Esophagus (tissue), 2 donors: Measurements from ENCODE around the gene C2orf74. TPM values are rescaled to one million over a fixed set of nuclear protein-coding genes. Genes with fewer than 3 reads are reported as not detected.
"Not testable (repeated sequence)": the region's sequence is repeated elsewhere in the genome, so short reads cannot be mapped to it uniquely, and the experiment has no call there.

Source experiments
- H3K27ac ChIP-seq, 2 donors: one replicate each; pipeline ENCODE4 v1.5.1; 2013; ENCODE audit warnings: low read depth in 2 of 2, mild to moderate bottlenecking in 2 of 2, inconsistent platforms in 1 of 2, low read length in 1 of 2, moderate library complexity in 1 of 2
- H3K27me3 ChIP-seq, 2 donors: one replicate each; pipeline ENCODE4 v1.6.1; 2013; ENCODE audit warnings: low read length in 2 of 2, control low read depth in 1 of 2, mild to moderate bottlenecking in 1 of 2; ENCODE audit not compliant: insufficient read depth in 2 of 2, control insufficient read depth in 1 of 2
- H3K36me3 ChIP-seq, 2 donors: one replicate each; pipeline ENCODE4 v1.6.1; 2013; ENCODE audit warnings: low read length in 1 of 2; ENCODE audit not compliant: control insufficient read depth in 2 of 2, insufficient read depth in 2 of 2
- H3K4me1 ChIP-seq, 2 donors: one replicate each; pipeline ENCODE4 v1.6.1; 2013; ENCODE audit warnings: low read length in 1 of 2; ENCODE audit not compliant: control insufficient read depth in 2 of 2, insufficient read depth in 2 of 2
- H3K4me3 ChIP-seq, 2 donors: one replicate each; pipeline ENCODE4 v1.5.1; 2013; ENCODE audit warnings: low read length in 2 of 2, mild to moderate bottlenecking in 2 of 2, low read depth in 1 of 2, moderate library complexity in 1 of 2
- H3K9me3 ChIP-seq, 2 donors: one replicate each; pipeline ENCODE4 v1.6.1; 2013; ENCODE audit warnings: mild to moderate bottlenecking in 2 of 2, low read depth in 1 of 2, low read length in 1 of 2, moderate library complexity in 1 of 2; ENCODE audit not compliant: control insufficient read depth in 2 of 2, insufficient read depth in 1 of 2
- WGBS, 2 donors: extraction: QIAGEN DNeasy Blood & Tissue Kit; methylation state at CpG; one replicate each; pipeline ENCODE4 v1.1.7; 2013; 5-methylcytosine and 5-hydroxymethylcytosine counted together
- polyA plus RNA-seq, 2 donors: library from polyadenylated mRNA; stranded (reverse); fragments of 200-250 nt; gene quantifications; one replicate each; pipeline ENCODE4 v1.2.3, GENCODE V29; 2013
- donor health status: healthy with polysubstance abuse.
- donor health status: Bipolar disorder and iron deficiency.

C2orf74 gene
- polyA plus RNA-seq, 2 donors, result 5.3 to 7.2 TPM

GRCh38 chr2:61141151-61141550 is 20.8 kb upstream of the C2orf74 start:
- no peak overlapping the region for H3K27ac ChIP-seq
- peaks cover 0 to 2% of the 10 kb centered on the region in 2 donors for H3K4me1 ChIP-seq
- no peaks in the 10 kb centered on the region for H3K36me3 ChIP-seq
- H3K4me3 ChIP-seq, result no peak overlapping the region
- H3K9me3 ChIP-seq, result no peaks in the 10 kb centered on the region
- H3K27me3 ChIP-seq, result no peaks in the 10 kb centered on the region
- 85 to 86% methylated on average over 1 of the region's 1 CpG for WGBS, 2 donors

GRCh38 chr2:61144697-61145268 is 17.2 kb upstream of the C2orf74 start:
- no peaks in the 10 kb centered on the region for H3K9me3 ChIP-seq
- peaks cover 0 to 2% of the 10 kb centered on the region in 2 donors for H3K4me1 ChIP-seq
- H3K27me3 ChIP-seq, result no peaks in the 10 kb centered on the region
- H3K36me3 ChIP-seq, result no peaks in the 10 kb centered on the region
- peak overlapping the region; percentile 40 to 61 for H3K4me3 ChIP-seq
- peak overlapping the region; percentile 57 to 88 for H3K27ac ChIP-seq
- WGBS, 2 donors, result 5 to 9% methylated on average over 31 of the region's 31 CpGs

- no peaks in the 10 kb centered on the region for H3K9me3 ChIP-seq
- 94 to 100% methylated on average over 2 of the region's 2 CpGs for WGBS, 2 donors
- peaks cover 0 to 2% of the 10 kb centered on the region in 2 donors for H3K4me1 ChIP-seq
- no peak overlapping the region for H3K4me3 ChIP-seq
- no peaks in the 10 kb centered on the region for H3K27me3 ChIP-seq
- H3K36me3 ChIP-seq, result no peaks in the 10 kb centered on the region
- no peak overlapping the region for H3K27ac ChIP-seq
Measured at GRCh38 chr2:61145990-61146389, 16.0 kb upstream of the C2orf74 start.

- not testable (repeated sequence) for H3K36me3 ChIP-seq, H3K27ac ChIP-seq, H3K27me3 ChIP-seq, H3K4me3 ChIP-seq, H3K4me1 ChIP-seq, H3K9me3 ChIP-seq
- 95 to 96% methylated on average over 5 of the region's 5 CpGs for WGBS, 2 donors
Measured at GRCh38 chr2:61148091-61148490, 13.9 kb upstream of the C2orf74 start.

GRCh38 chr2:61149074-61149473 is 12.9 kb upstream of the C2orf74 start:
- no peaks in the 10 kb centered on the region for H3K27me3 ChIP-seq
- H3K36me3 ChIP-seq, result no peaks in the 10 kb centered on the region
- H3K4me3 ChIP-seq, result no peak overlapping the region
- 86 to 89% methylated on average over 6 of the region's 6 CpGs for WGBS, 2 donors
- peaks cover 0 to 2% of the 10 kb centered on the region in 2 donors for H3K4me1 ChIP-seq
- no peak overlapping the region for H3K27ac ChIP-seq
- no peaks in the 10 kb centered on the region for H3K9me3 ChIP-seq

GRCh38 chr2:61151436-61151835 is 10.6 kb upstream of the C2orf74 start:
- no peaks in the 10 kb centered on the region for H3K27me3 ChIP-seq
- no peaks in the 10 kb centered on the region for H3K9me3 ChIP-seq
- 100% methylated on average over 1 of the region's 1 CpG for WGBS, 2 donors
- no peaks in the 10 kb centered on the region for H3K36me3 ChIP-seq
- no peak overlapping the region for H3K4me3 ChIP-seq
- H3K4me1 ChIP-seq, result no peaks in the 10 kb centered on the region
- H3K27ac ChIP-seq, result no peak overlapping the region

GRCh38 chr2:61157371-61158003 is 4.5 kb upstream of the C2orf74 start:
- no peaks in the 10 kb centered on the region for H3K4me1 ChIP-seq
- no peak overlapping the region for H3K4me3 ChIP-seq
- no peaks in the 10 kb centered on the region for H3K36me3 ChIP-seq
- no peaks in the 10 kb centered on the region for H3K9me3 ChIP-seq
- 94% methylated on average over 5 of the region's 5 CpGs for WGBS, 2 donors
- no peak overlapping the region for H3K27ac ChIP-seq
- no peaks in the 10 kb centered on the region for H3K27me3 ChIP-seq

GRCh38 chr2:61158356-61158955 is 3.5 kb upstream of the C2orf74 start:
- WGBS, 2 donors, result 63 to 76% methylated on average over 3 of the region's 3 CpGs

GRCh38 chr2:61162721-61163120 is 733 bp downstream of the C2orf74 start:
- Histone ChIP-seq H3K36me3 (peaks cover 2 to 3% of the 10 kb centered on the region in 2 donors), H3K27ac (no peak overlapping the region), H3K9me3 (no peaks in the 10 kb centered on the region), H3K4me3 (no peak overlapping the region), H3K4me1 (no peaks in the 10 kb centered on the region), H3K27me3 (no peaks in the 10 kb centered on the region)
- 80 to 83% methylated on average over 5 of the region's 5 CpGs for WGBS, 2 donors

More at GRCh38 chr2:61158356-61158955, 3.5 kb upstream of the C2orf74 start:
- H3K9me3 ChIP-seq, result no peaks in the 10 kb centered on the region
- no peaks in the 10 kb centered on the region for H3K4me1 ChIP-seq
- peaks cover 0 to 3% of the 10 kb centered on the region in 2 donors for H3K36me3 ChIP-seq
- H3K27ac ChIP-seq, result peak overlapping the region in 1 of 2 donors; percentile 19
- no peaks in the 10 kb centered on the region for H3K27me3 ChIP-seq
- H3K4me3 ChIP-seq, result no peak overlapping the region

- H3K27me3 ChIP-seq, H3K4me3 ChIP-seq, H3K9me3 ChIP-seq, H3K27ac ChIP-seq, H3K36me3 ChIP-seq, H3K4me1 ChIP-seq: not testable (repeated sequence)
- WGBS, 2 donors, result 94 to 95% methylated on average over 7 of the region's 7 CpGs
Measured at GRCh38 chr2:61165082-61165481, 3.1 kb downstream of the C2orf74 start.
